GM10847 (cell line): Measurements from ENCODE around the gene HECW1.

Source experiments
- POLR2A ChIP-seq: IDR thresholded peaks from 2 replicates; pipeline ENCODE4 v1.6.1; 2011; ENCODE audit not compliant: insufficient read length; ENCODE audit errors: extremely low read depth

HECW1 gene

DNA sequence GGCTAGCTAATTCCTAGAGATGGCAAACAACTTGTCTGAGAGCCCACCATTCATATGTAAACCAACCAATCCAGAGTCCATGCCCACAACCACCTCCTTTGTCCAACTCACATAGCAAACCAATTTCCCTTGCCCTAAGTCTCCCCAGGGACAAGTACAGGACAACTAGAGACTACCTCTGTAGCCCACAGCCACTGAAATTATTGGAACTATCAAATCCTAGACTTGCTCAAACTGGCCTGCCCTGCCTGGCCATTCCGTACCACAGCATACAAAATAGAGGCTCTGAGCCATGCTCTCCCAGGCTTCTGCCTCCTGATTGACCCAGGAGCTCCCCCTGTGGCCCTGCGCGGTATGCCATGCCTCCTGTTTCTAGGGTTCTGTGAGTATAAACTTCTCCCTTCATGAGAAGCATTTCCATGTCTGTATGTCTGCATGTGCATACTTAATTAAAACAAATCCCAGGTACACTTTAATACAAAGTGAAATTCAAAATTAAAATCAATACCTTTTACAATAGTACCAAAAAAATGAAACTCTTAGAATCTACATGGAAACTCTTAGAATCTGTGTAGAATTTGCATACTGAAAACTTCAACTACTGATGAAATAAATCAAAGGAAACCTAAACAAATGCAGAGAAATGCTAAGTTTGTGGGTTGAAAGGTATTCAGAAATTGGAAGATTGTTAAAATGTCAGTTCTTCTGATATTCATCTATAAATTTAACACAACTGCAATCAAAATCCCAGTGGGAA lies 4.0 kb upstream of the HECW1 start:
- no peak for TF ChIP-seq POLR2A

DNA sequence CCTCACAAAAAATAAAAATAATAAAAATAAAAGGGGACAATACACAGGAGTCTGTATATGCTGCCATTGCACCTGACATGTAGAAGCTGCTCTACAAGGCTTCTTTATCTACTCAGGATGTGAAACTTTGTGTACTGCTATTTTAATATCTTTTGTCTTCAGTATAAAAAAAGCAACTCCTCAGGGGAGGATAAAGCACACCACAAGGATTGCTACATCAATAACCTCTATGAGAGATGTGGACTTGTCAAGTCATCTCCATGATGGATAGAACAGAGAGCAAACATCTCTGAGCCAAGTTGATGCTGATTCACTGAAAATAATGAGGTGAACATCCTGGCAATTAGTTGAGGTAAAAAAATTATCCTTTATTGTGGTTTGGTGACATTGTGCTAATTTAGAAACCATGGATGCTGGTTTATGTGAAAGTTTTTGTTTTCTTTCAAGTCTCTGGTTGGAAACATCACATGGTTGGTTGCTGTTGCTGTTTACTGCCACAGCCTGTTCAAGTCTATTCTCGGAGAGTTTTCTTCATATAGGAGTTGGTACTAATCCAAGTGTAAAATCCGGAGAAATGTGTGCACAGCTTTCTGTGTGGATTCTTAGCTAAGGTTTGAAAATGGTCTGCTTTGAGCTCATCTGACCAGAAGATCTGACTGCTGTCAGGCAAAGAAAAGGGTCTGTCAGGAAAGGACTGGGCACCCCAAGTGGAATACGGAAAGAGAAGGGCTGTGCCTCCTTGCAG lies 1.5 kb upstream of the HECW1 start:
- no peak for TF ChIP-seq POLR2A

DNA sequence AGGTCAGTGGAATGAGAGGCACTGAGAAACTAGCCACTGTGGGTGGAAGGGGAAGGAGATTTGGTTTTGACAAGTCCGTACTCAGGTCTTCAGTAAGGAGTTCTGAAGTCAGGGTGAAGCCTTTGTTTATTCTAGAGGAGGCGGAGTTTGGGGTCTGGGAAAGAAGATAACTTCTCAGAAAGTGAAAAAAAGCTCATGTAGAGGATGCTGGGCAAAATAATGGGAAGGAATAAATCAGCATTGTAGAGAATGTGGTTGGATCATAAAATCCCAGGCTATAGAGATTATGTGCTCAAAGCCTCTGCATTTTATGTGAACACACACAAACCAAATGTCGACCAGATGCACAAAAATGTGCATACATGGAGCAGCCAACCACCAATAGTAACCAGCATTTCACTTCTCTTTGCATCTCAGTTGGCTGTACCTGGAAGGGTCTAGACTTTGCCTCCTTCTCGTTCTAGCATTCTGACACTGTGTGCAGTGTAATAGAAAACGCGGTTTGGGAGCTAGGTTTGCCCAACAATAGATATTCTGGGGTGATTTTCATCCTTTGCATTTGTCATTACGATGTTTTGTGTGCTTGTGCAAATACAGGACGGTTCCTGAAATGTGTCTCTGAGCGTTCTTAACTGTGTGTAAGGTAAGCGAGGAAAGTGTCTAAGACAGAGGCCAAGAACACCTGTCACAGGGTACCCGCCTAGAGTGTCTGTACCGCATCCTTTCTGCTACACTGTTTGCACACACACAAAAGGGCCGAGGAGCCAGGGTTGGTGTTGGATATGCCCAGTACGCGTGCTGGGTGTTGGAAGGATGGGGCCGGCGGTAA lies 603 bp upstream of the HECW1 start:
- TF ChIP-seq POLR2A: no peak

DNA sequence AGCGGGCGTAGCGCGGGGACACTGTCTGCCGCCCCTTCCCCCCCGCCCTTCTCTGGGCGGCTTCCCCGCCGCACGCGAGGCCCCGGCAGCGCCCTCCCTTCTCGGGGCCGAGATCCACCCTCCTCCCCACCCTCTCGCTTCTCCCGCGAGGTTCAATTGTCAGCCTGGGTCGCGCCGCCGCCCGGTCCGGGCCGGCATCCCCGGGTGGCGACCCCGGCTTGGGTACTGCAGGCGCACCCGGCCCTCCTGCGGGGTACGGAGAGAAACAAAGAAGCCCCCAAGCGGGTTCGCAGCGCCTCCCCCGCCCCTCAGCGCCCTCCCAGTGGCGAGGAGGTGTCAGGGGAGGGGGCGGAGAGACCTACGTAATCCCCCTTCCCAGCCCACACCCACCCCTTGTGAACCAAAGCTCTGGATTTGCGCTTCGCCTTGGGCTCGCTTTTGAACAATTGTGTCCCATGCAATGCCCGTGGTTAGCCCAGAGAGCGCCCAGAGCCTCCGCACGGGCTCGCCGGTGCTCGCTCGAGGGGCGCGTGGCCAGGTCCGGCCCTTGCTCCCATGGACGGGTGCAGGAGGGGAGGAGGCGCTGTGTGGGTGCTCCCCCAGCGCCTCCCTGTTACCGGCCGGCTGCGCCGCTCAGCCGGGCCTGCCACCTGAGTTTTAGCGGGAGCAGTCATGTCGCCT lies 634 bp downstream of the HECW1 start:
- TF ChIP-seq POLR2A: no peak

DNA sequence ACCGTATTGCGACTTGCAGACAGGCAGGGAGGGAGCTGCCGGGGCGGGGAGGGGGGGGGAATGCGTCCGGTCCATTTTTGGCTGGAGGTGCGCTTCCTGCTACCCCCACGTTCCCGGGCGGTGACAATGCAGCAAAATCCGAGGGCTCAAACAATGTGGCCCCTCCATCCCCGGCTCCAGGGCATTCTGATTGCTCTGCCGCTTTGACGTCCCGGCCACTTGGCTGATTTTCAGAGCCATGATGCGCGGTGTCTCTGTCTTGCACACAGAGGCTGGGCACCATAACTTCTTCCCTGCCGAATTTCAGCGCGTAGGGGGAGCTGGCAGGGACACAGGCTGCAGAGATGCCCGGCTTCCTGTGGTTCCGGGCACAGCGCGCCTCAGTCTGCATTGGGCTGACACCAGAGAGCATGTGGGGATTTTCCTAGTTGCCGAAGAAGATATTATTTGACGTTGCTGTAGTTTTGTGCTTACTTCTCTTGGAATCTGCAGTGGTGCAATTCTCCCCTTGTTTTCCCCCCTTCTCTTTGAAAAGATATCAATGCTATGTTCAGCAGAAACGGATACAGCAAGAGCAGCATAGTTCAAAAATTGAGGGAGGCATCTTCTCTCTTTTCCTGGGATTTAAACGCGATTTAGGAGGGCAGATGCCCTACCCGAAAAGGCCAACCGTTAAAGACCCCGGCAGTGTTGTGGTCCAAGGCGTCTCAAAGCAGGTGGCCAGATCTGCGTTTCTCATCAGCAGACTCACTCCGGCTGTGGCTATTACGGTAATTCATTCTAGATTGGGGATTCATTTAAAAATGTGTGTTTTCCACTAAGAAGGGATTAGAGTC lies 1.4 kb downstream of the HECW1 start:
- no peak for TF ChIP-seq POLR2A

- no peak for TF ChIP-seq POLR2A
Observed at GRCh38 chr7:43114458-43114780, 2.0 kb downstream of the HECW1 start.

DNA sequence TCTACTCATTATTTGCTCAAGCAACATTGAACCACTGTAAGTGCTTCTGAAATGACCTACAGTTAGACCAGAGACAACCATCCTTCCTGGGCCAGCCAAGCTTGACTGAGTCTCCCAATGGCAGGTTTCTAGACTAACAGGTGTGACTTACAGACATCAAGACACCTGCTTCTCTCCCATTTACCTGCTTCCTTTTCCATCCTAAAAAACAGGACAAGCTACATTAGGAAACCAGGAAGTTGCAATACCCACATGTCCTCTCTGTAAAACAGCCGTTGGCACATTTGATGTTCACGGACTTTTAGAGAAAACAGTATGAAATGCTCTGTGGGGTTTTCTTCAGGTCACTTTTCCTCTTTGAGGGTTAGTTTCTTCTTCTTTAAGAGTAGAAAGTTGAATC lies 4.0 kb downstream of the HECW1 start:
- TF ChIP-seq POLR2A: no peak

GRCh38 chr7:43117095-43117494 lies 4.6 kb downstream of the HECW1 start:
- TF ChIP-seq POLR2A: no peak

- no peak for TF ChIP-seq POLR2A
Observed at GRCh38 chr7:43117861-43118260, 5.4 kb downstream of the HECW1 start.

GRCh38 chr7:43118313-43118712 lies 5.9 kb downstream of the HECW1 start:
- no peak for TF ChIP-seq POLR2A

DNA sequence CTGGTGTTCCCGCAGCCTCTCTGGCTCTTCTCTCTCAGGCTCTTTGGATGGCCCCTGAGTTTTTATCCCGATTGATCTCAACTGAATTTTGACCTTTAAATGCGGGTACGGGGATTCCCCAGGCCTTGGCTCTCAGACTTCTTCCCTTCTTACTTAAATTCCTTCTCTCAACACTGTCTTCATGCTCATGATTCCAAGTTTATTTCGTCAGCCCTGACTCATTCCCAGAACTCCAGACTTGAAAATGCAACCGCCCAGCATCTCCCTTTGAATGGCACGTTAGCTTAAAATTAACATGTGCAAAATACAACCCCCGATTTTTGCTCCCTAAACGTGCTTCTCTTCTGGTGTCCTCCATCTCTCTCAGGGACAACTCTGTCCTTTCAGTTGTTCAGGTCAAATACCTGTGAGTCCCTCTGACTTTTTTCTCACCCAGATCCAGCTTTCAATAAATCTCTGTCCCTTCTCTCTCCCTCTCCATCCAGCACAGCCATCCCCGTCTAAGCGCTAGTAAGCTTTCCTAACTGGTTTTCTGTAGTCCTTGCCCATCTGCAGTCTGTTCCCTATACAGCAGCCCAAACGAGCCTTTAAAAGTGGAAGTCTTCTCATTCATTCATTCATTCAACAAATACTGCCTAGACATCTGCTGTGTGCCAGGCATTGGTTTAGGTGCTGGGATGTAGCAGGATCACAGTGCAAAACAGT lies 7.1 kb downstream of the HECW1 start:
- no peak for TF ChIP-seq POLR2A

DNA sequence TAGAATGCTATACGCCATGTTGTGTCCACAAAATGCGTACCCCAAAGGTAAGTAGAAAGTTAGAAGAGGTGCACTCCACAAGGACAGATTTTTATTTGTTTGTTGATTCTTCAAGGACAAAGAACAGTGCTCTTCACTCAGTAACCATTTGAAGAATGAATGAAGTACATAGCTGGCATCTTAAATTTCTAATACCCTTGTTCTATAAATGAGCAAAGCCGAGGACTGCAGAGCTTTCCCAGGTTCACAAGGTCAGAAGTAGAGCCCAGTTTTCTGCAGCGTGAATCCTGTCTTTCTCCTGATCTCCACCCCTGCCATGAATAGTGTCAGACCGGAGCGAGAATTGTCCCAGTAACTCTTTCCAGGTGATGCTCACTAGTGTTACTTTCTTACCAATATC lies 9.5 kb downstream of the HECW1 start:
- TF ChIP-seq POLR2A: no peak

DNA sequence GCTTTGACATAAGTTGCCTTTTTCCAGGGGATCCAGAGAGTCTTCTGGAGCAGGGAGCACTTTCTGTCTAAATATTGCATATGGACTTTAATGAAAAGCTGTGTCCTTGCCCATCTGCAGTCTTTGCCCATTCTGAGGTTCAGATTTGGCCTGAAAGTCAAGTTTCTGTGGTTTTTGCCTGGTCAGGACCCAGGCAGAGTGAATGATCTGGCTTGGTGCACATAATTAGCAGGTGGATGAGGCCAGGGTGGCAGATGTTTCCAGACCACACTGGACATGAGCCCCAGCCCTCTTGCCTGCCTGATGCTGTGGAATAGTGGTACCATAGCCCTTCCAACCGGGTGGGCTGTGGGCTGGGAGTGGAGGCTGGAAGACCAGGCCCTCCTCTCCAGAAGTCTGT lies 11.0 kb downstream of the HECW1 start:
- no peak for TF ChIP-seq POLR2A

DNA sequence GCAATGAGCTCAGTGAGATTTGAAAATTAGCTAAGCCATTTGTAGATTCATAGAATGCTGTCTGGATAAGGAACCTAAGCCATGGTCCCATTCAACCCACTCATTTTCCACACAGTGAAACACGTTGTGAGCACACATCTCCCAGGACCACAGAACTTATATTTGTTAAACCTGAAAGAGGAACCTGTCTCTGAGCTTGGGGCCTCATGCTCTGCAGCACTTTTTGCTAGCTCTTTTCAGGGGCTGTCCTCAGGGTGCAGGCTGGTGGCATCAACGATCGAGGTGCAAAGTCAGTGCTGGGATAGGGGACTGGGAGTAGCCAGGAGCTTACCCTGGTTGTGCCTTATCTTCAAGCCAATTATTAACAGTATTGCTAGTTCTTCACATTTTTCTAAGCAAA lies 11.9 kb downstream of the HECW1 start:
- TF ChIP-seq POLR2A: no peak
